HUES6 (cell line): ENCODE data around the gene CAPN15.

Experiments
- H3K27ac ChIP-seq: 2 replicates; pipeline ENCODE4 v1.7.0; 2013; ENCODE audit warnings: low read depth, mild to moderate bottlenecking, low read length, inconsistent platforms
- H3K27me3 ChIP-seq: 2 replicates; pipeline ENCODE4 v1.6.1; 2013; ENCODE audit warnings: low read length; ENCODE audit not compliant: control insufficient read depth, insufficient read depth
- H3K36me3 ChIP-seq: 2 replicates; pipeline ENCODE4 v1.6.1; 2013; ENCODE audit warnings: low read length; ENCODE audit not compliant: control insufficient read depth, insufficient read depth
- H3K4me1 ChIP-seq: 2 replicates; pipeline ENCODE4 v1.6.1; 2013; ENCODE audit warnings: low read length; ENCODE audit not compliant: control insufficient read depth, insufficient read depth
- H3K4me3 ChIP-seq: 2 replicates; pipeline ENCODE4 v1.5.1; 2013; ENCODE audit warnings: low read depth, low read length
- H3K9ac ChIP-seq: one replicate; pipeline ENCODE4 v1.6.1; 2013; ENCODE audit warnings: mild to moderate bottlenecking, low read length
- H3K9me3 ChIP-seq: 2 replicates; pipeline ENCODE4 v1.6.1; 2013; ENCODE audit warnings: low read depth, low read length; ENCODE audit not compliant: control insufficient read depth, insufficient read depth

Gene CAPN15

DNA sequence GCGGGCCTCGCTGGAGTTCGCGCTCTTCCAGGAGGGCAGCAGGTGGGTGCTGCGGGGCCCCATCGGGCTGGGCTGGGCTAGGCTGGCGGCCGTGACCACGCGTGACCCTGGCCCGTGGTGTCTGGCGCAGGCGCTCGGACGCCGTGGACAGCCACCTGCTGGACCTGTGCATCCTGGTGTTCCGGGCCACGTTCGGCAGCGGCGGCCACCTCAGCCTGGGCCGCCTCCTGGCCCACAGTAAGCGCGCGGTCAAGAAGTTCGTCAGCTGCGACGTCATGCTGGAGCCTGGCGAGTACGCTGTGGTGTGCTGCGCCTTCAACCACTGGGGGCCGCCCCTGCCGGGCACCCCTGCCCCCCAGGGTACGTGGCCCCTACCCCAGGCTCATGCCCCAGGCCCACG lies 24.7 kb downstream of the CAPN15 start:
- no peak overlapping the region for H3K27ac ChIP-seq
- H3K9ac ChIP-seq: no peak overlapping the region
- H3K36me3 ChIP-seq: peaks cover 39% of the 10 kb centered on the region
- no peaks in the 10 kb centered on the region for H3K9me3 ChIP-seq
- no peak overlapping the region for H3K4me3 ChIP-seq
- no peaks in the 10 kb centered on the region for H3K27me3 ChIP-seq
- no peaks in the 10 kb centered on the region for H3K4me1 ChIP-seq

DNA sequence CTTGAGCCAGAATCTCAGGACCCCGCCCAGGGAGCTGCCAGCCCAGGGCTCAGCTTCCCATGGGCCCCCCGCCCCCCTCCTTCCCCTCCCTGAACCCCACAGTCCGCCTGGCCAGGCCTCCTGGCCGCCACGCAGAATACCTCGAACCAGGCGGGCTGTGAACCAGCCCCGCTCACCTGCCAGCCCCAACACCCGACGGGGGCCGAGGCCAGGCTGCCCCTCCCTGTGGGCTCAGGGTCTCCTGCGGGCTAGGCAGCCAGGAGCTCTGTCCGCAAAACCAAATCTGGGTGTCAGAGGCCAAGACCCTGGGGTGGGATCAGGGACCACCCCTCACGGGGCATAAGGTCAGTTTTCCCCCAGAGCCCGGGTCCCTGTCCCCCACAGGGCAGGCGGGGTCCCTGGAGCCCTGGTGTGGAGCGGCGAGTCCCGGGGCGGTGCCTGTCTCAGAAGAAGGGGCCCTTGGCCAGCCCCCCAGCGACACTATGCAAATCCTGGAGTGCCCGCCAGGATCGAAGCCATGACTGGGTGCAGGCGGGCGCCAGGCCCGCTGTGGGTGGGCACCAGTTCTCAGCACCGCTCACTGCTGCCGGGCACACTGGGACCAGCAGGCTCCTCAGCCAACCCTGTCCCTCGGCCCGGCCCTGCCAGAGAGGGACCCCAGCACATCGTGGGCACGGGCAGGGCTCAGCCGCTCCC lies 26.2 kb downstream of the CAPN15 start:
- H3K36me3 ChIP-seq: peaks cover 27% of the 10 kb centered on the region
- peaks cover 15% of the 10 kb centered on the region for H3K27me3 ChIP-seq
- H3K27ac ChIP-seq: no peak overlapping the region
- no peaks in the 10 kb centered on the region for H3K4me1 ChIP-seq
- H3K9me3 ChIP-seq: no peaks in the 10 kb centered on the region
- no peak overlapping the region for H3K4me3 ChIP-seq
- H3K9ac ChIP-seq: no peak overlapping the region

DNA sequence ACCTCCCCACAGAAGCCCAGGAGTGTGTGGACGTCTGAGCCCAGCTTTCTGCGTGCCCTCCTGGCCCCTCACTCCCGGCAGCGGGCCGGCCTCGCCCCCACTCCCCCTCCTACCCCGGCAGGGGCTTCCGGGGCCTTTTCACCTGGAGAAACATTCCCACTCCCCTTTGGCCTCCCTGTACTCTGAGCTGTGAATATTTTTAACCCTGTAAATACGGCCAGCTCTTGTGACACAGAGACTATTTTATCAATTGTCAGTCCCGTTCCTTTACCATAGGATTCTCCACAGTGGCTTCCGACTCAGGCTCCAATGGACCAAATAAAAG lies 26.7 kb downstream of the CAPN15 start:
- Histone ChIP-seq H3K4me1 (peaks cover under 1% of the 10 kb centered on the region; the same call in 1 of the 2 replicates), H3K4me3 (no peak overlapping the region), H3K9me3 (no peaks in the 10 kb centered on the region), H3K27me3 (peaks cover 20% of the 10 kb centered on the region), H3K9ac (no peak overlapping the region), H3K36me3 (peaks cover 26% of the 10 kb centered on the region), H3K27ac (no peak overlapping the region)

DNA sequence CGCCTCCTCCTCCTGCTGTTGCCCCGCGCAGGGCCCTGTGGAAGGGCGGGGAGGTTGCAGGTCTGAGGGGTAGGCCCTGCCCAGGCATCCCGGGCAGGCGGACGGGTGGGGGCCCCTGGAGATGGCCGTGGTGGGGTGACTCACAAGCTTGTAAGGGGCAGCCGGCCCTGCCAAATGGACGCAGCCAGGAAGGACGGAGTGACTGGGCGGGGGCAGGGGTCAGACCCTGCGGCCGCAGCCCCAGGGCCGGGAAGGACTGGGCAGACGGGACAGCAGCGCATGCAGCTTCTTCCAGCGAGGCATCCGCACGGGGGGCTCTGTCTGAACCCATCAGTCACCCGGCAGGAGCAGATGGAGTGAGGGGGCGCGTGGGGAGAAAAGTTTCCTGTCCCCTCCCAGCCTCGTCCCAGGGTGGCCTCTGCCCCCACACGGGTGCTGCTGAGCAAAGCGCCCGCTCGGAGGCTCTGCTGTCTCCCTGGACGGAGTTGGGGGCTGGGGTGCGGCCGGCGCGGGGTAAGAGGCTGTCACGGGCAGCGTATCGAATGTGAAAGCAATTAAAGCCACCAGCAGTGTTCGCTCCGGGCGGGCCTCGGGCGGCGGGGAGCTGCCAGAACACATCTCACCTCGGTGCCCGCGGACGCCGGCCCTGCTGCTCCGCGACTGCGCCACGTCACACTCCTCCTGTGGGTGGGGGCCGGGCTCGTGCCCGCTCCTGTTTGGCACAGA lies 27.3 kb downstream of the CAPN15 start:
- Histone ChIP-seq H3K9ac (no peak overlapping the region), H3K27me3 (peaks cover 25% of the 10 kb centered on the region), H3K4me3 (no peak overlapping the region), H3K27ac (no peak overlapping the region), H3K4me1 (peaks cover 5% of the 10 kb centered on the region; the same call in 1 of the 2 replicates), H3K36me3 (peaks cover 24% of the 10 kb centered on the region), H3K9me3 (no peaks in the 10 kb centered on the region)

DNA sequence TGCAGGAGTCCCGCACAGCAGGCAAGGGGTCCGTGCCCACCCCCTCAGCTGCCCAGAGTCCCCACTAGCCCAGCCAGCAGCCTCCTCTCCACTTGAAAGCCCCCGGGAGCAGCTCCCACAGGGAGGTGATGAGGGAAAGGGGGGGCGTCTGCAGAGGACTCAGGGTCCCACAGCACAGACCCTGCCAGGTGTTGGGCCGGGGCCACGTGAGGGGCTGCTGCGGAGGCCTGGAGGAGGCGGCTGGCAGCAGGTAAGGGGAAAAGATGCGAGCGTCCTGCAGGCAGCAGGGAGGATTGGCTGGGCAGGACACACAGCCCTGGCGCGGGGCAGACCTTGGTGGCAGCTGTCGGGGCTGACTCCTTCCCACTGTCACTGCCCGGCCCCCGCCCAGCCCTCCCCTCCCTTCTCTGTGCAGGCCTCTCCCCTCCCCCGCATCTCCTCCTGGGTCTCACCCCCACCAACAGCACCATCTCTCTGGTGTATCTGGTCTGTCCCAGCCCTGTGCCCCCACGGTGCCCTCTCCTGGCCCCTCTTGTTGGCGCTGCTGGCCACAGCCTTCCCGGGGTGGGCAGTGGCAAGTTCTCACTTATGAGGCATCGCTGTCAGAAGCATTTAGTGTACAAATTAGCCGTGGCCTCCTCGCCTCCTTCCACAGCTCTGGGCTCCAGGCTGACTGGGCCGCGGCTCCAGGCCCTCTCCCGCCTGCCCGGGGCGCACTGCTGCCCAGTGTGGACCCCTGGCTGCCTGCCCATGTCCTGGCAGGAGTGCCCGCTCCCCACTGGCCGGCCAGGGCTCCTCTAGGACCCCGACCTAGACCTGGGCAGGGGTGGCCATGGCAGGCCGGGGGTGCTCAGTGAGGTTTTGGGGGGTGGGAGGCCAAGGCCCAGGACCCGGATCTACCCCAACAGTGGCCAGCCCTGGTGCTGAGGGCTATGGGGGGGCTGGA lies 28.3 kb downstream of the CAPN15 start:
- Histone ChIP-seq H3K9me3 (no peaks in the 10 kb centered on the region), H3K9ac (no peak overlapping the region), H3K36me3 (peaks cover 22% of the 10 kb centered on the region), H3K4me1 (peaks cover 5% of the 10 kb centered on the region; the same call in 1 of the 2 replicates), H3K27ac (no peak overlapping the region), H3K4me3 (no peak overlapping the region), H3K27me3 (peaks cover 32% of the 10 kb centered on the region)

DNA sequence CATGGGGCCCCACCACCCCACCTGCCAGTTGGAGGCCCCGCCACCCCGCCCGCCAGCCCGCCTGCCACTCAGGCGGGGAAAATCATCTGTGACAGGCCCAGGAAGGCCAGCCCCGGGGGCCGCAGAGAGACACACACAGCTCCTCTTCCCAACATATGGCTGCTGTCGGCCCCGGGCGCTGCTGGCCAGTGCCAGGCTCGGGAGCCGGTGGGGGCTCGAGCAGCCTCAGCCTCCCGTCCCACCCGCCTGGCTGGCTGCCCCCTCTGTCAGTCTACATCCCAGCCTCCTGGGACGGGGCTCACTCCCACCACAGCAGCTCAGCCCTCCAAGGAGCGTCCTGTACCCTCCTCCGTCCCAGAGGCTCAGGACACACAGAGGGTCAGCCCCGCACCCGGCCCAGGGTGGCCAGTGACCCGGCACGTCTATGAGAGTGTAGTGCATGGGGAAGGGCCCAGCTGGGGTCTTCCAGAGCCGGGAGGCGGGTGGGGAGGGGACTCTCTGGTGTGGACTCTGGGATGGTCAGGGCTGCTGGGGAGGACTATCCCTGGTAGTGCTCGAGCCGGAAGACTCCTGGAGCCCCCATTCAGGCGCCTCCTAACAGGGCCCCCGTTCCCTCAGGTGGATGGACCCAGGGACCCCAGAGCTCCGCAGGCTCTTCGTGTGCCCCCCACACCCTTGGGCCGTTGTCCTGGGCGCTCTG lies 29.1 kb downstream of the CAPN15 start:
- Histone ChIP-seq H3K4me3 (no peak overlapping the region), H3K27ac (no peak overlapping the region), H3K27me3 (peaks cover 41% of the 10 kb centered on the region), H3K36me3 (peaks cover 17% of the 10 kb centered on the region), H3K9me3 (no peaks in the 10 kb centered on the region), H3K4me1 (peaks cover 5% of the 10 kb centered on the region; the same call in 1 of the 2 replicates), H3K9ac (no peak overlapping the region)

DNA sequence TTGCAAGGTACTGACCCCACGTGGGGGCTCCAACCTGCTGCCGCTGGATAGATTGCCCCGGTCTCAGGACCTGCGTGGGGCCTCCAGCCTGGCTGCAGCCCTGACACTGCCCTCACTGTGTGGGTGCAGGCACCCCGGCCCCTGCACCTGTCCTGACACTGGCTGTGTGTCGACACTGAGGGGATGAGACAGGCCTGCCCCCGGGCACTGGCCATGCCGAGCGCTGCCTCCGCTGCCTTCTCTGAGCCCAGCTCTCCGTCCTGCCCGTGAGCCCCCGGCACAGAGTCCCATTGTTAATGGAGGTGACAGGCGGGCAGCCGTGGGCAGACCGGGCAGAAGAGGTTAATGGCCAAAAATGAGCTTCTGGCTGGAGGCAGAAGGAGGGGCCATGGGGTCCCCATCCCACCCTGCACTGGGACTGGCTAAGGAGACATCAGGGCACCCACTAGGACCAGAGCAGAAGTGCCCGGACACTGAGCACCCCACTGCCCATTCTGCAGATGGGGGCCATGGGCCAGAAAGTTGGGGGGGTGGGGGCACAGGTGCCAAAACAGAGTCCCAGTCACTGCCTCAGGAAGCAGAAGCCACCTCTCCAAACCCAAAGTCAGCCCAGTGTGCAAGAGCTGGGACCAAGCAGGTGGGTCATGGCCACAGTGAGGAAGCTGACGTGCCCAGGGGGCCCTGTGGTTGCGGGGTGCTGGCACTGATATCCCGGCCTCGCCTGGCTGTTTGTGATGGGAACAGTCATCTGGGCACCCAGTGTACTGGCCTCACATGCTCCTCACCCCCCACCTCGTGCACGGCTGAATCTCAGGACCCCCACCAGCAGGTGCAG lies 30.2 kb downstream of the CAPN15 start:
- Histone ChIP-seq H3K9me3 (no peaks in the 10 kb centered on the region), H3K4me3 (no peak overlapping the region), H3K36me3 (peaks cover 8% of the 10 kb centered on the region; the same call in 1 of the 2 replicates), H3K27ac (no peak overlapping the region), H3K4me1 (peaks cover 5% of the 10 kb centered on the region; the same call in 1 of the 2 replicates), H3K9ac (no peak overlapping the region), H3K27me3 (peaks cover 51% of the 10 kb centered on the region)

DNA sequence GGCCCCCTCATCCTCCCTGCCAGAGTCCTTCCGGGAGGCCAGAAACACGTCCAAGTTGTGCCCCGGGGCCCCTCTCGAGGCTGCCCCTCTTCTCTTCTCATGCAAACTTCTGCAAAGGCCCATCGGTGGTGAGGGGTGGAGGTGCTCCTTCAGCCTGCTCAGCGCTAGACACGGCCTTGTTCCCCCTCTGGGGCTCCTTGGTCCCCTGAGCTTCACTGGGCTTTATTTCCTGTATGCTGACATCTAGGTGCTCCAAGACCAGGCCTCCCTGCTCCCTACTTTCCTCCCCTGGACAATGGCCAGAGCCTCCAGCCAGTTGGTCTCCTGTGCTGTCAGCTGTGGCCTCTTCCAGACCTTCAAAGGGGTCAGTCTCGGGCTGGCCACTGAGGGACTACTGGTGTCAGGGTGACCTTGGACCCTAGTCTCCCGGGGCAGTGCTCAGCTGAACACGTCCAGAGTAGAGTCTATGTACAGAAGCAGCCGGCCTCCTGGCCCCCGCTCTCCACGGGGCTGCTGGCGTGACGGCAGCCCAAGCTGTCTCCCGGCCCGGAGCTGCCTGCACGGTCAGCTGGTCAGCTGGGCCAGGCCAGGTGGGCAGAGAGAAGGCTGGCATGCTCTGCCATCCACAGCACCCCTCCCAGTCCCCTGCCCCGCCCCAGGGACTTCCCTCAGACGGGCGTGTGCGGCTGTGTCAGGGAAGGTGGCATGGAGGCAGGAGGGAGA lies 30.9 kb downstream of the CAPN15 start:
- peaks cover 52% of the 10 kb centered on the region for H3K27me3 ChIP-seq
- H3K4me1 ChIP-seq: peaks cover 5% of the 10 kb centered on the region; the same call in 1 of the 2 replicates
- no peaks in the 10 kb centered on the region for H3K9me3 ChIP-seq
- H3K9ac ChIP-seq: no peak overlapping the region
- no peak overlapping the region for H3K27ac ChIP-seq
- H3K36me3 ChIP-seq: peaks cover 3% of the 10 kb centered on the region; the same call in 1 of the 2 replicates
- no peak overlapping the region for H3K4me3 ChIP-seq

DNA sequence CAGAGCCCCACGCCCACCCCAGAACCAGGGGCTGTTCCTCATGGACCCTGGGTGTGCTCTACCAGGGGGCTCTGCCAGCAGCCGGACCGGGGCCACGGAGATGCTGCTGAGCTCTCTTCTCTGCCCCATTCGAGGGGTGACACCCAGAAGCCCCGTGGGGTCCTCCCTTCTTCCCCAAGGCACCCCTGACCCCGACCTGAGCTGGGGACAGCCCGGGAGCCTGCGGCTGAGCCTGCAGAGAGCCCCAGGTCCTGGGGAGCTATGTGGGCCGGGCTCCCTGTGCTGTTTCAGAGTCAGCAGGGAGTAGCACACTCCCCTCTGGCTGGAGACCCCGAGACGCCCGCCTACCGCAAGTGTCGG lies 31.5 kb downstream of the CAPN15 start:
- Histone ChIP-seq H3K9ac (no peak overlapping the region), H3K4me3 (peak overlapping the region; percentile 49; the same call in 1 of the 2 replicates), H3K9me3 (no peaks in the 10 kb centered on the region), H3K4me1 (peaks cover 5% of the 10 kb centered on the region; the same call in 1 of the 2 replicates), H3K27me3 (peaks cover 52% of the 10 kb centered on the region), H3K27ac (no peak overlapping the region), H3K36me3 (no peaks in the 10 kb centered on the region; the same call in 1 of the 2 replicates)
